WERI-Rb-1 (cell line): ENCODE data around the gene BSCL2.
A peak's percentile ranks its signal among the peaks of the same experiment; 100 is the strongest.

Source experiments
- DNase-seq: peaks from one replicate; pipeline ENCODE4 v3.0.0-alpha.2; 2020
- H3K27ac ChIP-seq: fragments of 250-450 bp; sonication (Bioruptor Pico); 2 replicates; pipeline ENCODE4 v1.5.1; 2020; ENCODE audit warnings: mild to moderate bottlenecking, moderate library complexity
- H3K27me3 ChIP-seq: fragments of 250-450 bp; sonication (Bioruptor Pico); 2 replicates; pipeline ENCODE4 v1.5.1; 2021; ENCODE audit warnings: mild to moderate bottlenecking, low read depth, moderate library complexity; ENCODE audit not compliant: insufficient read depth, severe bottlenecking
- H3K36me3 ChIP-seq: fragments of 250-450 bp; sonication (Bioruptor Pico); 2 replicates; pipeline ENCODE4 v1.5.1; 2020; ENCODE audit warnings: mild to moderate bottlenecking, moderate library complexity
- H3K4me3 ChIP-seq: 2 replicates; pipeline ENCODE4 v1.5.1; 2011; ENCODE audit warnings: low read depth, mild to moderate bottlenecking, control low read depth, low read length
- H3K9me3 ChIP-seq: fragments of 250-450 bp; sonication (Bioruptor Pico); 2 replicates; pipeline ENCODE4 v1.5.1; 2021; ENCODE audit warnings: mild to moderate bottlenecking, moderate library complexity; ENCODE audit not compliant: severe bottlenecking
- CTCF ChIP-seq: IDR thresholded peaks from 2 replicates; pipeline ENCODE4 v1.5.1; 2011; ENCODE audit warnings: low read depth, mild to moderate bottlenecking, control low read depth, inconsistent platforms, low read length

Gene BSCL2

GRCh38 chr11:62709247-62710000, 2.2 kb upstream of the BSCL2 start:
- Histone ChIP-seq H3K4me3 (peak overlapping the region; percentile 69), H3K27me3 (no peaks in the 10 kb centered on the region), H3K36me3 (peaks cover 66% of the 10 kb centered on the region), H3K9me3 (no peaks in the 10 kb centered on the region), H3K27ac (peak overlapping the region; percentile 87)
- no peak for TF ChIP-seq CTCF
- peak; percentile 97 for DNase-seq

GRCh38 chr11:62708793-62709192, 1.6 kb upstream of the BSCL2 start:
- Histone ChIP-seq H3K27ac (peak overlapping the region; percentile 87), H3K27me3 (no peaks in the 10 kb centered on the region), H3K4me3 (peak overlapping the region; percentile 69), H3K9me3 (no peaks in the 10 kb centered on the region), H3K36me3 (peaks cover 62% of the 10 kb centered on the region)
- no peak for TF ChIP-seq CTCF
- DNase-seq, result no peak

DNA sequence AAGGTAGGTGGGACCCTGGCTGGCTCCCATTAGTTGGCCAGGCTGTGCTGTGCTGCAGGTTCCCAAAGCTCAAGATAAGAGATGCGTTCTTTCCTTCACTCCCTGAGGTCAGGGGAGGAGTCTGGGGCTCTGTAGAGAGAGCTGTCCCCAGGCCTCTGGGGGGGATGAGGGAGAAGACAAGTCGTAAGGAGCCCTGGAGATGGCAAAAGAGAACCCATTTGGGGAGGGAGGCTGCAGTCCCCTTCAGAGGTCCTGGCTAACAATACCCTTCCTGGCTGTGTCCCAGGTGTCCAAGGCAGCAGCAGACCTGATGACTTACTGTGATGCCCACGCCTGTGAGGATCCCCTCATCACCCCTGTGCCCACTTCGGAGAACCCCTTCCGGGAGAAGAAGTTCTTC, 1.2 kb upstream of the BSCL2 start:
- Histone ChIP-seq H3K36me3 (peaks cover 62% of the 10 kb centered on the region), H3K27ac (peak overlapping the region; percentile 87), H3K27me3 (no peaks in the 10 kb centered on the region), H3K9me3 (no peaks in the 10 kb centered on the region), H3K4me3 (no peak overlapping the region)
- no peak for TF ChIP-seq CTCF
- DNase-seq, result no peak

DNA sequence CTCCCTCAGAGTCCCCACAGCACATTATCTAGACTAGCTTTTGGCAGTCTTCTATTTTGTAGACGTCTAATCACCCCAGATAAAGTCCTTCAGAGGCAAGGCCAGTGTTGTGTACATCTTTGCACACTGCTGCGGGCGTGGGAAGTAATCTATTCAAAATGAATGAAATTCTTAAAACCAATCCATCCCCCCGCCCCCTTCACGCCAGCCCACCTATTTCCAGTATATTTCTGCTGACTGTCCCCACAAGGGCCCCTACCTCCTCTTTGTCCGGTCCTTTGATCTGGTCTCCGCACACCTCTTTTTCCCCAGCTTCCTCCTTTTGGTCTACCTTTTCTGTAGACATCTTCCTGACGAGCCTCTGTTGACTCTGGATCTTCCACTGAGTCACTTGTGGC, 375 bp downstream of the BSCL2 start:
- H3K9me3 ChIP-seq, result no peaks in the 10 kb centered on the region
- H3K4me3 ChIP-seq, result peak overlapping the region; percentile 60
- peaks cover 57% of the 10 kb centered on the region for H3K36me3 ChIP-seq
- no peak for TF ChIP-seq CTCF
- DNase-seq, result no peak
- H3K27ac ChIP-seq, result peak overlapping the region; percentile 84
- no peaks in the 10 kb centered on the region for H3K27me3 ChIP-seq

DNA sequence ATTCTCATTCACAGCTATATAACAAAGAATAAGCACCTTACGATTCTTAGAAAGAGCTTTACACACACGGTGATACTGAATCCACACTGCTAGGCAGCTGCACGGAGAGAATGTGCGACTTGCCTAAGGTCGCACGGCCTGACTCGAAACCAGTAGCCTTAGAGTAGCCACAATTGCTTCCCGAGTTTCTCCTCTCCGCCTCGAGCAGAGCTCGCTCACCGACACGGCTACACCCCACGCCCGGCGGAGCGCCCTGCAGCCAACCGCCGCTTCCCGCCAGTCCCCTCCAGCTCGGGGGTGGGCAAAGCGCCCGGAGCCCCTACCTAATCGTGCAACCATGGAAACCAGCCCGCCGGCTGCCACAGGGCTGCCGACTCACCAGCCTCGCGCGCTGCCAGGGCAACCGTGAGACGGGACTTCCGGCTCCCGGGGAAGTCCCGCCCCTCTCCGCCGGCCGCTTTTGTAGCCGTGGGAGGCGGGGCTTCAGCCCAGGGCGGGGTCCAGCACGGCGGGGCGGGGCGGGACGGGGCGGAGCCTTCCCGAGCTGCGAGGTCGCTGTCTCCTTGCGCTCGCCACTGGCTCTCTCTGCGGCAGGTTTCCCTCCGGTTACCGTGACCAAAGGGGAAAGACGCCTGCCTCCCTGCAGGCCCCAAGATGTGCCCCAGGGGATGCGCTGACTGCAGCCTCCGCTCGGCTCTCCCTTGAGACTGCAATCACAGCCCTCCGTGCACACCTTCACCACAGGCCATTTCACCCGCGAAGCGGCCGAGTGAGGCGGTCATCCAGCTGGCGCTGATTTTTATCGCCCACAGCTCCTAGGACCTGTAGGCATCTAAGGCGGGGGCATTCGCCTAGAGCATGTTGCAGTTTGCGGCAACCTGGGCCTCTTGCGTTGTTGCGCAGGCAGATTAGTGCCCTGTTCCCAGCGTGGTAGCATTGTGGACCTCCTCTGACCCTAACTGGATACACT, 1.1 kb downstream of the BSCL2 start:
- H3K36me3 ChIP-seq, result peaks cover 54% of the 10 kb centered on the region
- DNase-seq, result peak; percentile 94
- H3K27ac ChIP-seq, result peak overlapping the region; percentile 84
- H3K9me3 ChIP-seq, result no peaks in the 10 kb centered on the region
- peak overlapping the region; percentile 60 for H3K4me3 ChIP-seq
- no peaks in the 10 kb centered on the region for H3K27me3 ChIP-seq
- no peak for TF ChIP-seq CTCF
